HL-60 (cell line): ENCODE data around the gene ZCWPW1.
"Not testable (repeated sequence)": the region's sequence is repeated elsewhere in the genome, so short reads cannot be mapped to it uniquely, and the experiment has no call there.

Experiments
- CTCF ChIP-seq: IDR thresholded peaks from one replicate; pipeline ENCODE4 v1.5.1; 2011; ENCODE audit warnings: low read length, control low read depth, inconsistent platforms; ENCODE audit not compliant: insufficient read depth
- POLR2AphosphoS5 ChIP-seq: IDR thresholded peaks from 2 replicates; pipeline ENCODE4 v1.6.1; 2012; ENCODE audit warnings: low read depth

- not testable (repeated sequence) for TF ChIP-seq CTCF, POLR2AphosphoS5
Measured at GRCh38 chr7:100352230-100352781, 76.2 kb downstream of the ZCWPW1 start.
